ENCODE results near the gene SEZ6. TPM values are rescaled to one million over a fixed set of nuclear protein-coding genes. Genes with fewer than 3 reads are reported as not detected.
A peak's percentile ranks its signal among the peaks of the same experiment; 100 is the strongest.

Gene SEZ6
- total and polyA plus RNA-seq, 2 donors (not counting 1 experiment from before 2014, with no cell fraction given), result not detected

DNA sequence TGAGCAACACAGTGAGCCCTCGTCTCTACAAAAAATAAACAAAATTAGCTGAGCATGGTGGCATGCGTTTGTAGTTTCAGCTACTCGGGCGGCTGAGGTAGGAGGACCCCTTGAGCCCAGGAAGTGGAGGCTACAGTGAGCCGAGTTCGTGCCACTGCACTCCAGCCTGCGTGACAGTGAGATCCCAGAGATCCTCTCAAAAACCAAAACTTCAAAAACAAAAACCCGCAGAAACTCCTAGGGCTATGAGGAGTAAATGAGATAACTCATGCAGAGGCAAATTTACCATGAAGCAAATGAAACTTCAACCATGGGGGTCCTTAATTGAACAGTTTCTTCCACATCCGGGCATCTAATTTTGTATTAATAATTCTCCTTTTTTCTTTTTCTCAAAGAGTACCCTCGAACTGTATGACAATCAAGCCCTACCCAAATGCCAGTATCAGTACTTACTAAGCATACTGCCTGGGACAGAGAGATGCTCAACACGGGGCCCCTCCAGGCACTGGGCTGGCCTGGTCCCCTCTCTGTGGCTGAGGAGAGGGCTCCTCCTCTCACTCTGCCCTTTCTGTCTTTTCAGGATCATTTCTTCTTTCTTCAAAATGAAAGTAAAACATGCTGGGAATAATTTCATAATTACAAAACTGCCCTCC, 36.3 kb upstream of the SEZ6 start:
- TF ChIP-seq CTCF (IDR thresholded peaks at IDR 0.05) (no peak), EZH2 (IDR thresholded peaks at IDR 0.05; ENCODE audit: borderline replicate concordance, insufficient read depth, low read depth, low read length, poor library complexity, severe bottlenecking) (no peak)
- Histone ChIP-seq H4K20me1 (ENCODE audit: control insufficient read depth, insufficient read depth, low read length, poor library complexity, severe bottlenecking) (no peaks in the 10 kb centered on the region), H3K27me3 (replicated peaks in 1 of 4; ENCODE audit: control extremely low read depth in 1 of 4, control insufficient read depth in 3 of 4, insufficient read depth in 4 of 4, low read length in 3 of 4) (peaks cover 0 to 5% (median 1%) of the 10 kb centered on the region in 4 experiments), H2AFZ (ENCODE audit: insufficient read depth, low read depth, low read length, poor library complexity, severe bottlenecking) (no peak overlapping the region), H3K4me3 (ENCODE audit: control extremely low read depth in 1 of 5, extremely low read depth in 1 of 5, insufficient read depth in 1 of 5, low read depth in 2 of 5, low read length in 4 of 5) (no peak overlapping the region), H3K4me1 (ENCODE audit: control insufficient read depth in 2 of 2, insufficient read depth in 2 of 2, low read length in 2 of 2) (peaks cover 14 to 15% of the 10 kb centered on the region in 2 donors), H3K27ac (ENCODE audit: low read length in 2 of 2) (no peak overlapping the region), H3K4me2 (replicated peaks; ENCODE audit: low read depth, low read length, poor library complexity, severe bottlenecking) (peak overlapping the region; percentile 29), H3K9me3 (ENCODE audit: control extremely low read depth in 1 of 3, control insufficient read depth in 2 of 3, insufficient read depth in 1 of 3, low read length in 2 of 3) (peaks cover 0 to 2% (median 0%) of the 10 kb centered on the region in 3 donors), H3K36me3 (replicated peaks in 1 of 2; ENCODE audit: control extremely low read depth in 1 of 2, control insufficient read depth in 1 of 2, extremely low read depth in 1 of 2, insufficient read depth in 2 of 2, low read length in 1 of 2) (no peaks in the 10 kb centered on the region), H3K79me2 (ENCODE audit: control insufficient read depth, insufficient read depth, low read length) (no peaks in the 10 kb centered on the region), H3K9ac (ENCODE audit: low read length) (no peak overlapping the region)
- ChIA-PET POLR2A (no interaction called here), CTCF (no interaction called here)
- DNase-seq (no peak), ATAC-seq (ENCODE audit: low read depth) (no peak)
- Mint-ChIP-seq H3K27me3 (peaks cover 10% of the 10 kb centered on the region), H3K9me3 (ENCODE audit: insufficient read depth) (no peaks in the 10 kb centered on the region), H3K4me3 (no peak overlapping the region), H3K4me1 (peaks cover 16% of the 10 kb centered on the region), H3K27ac (no peak overlapping the region)
- intact Hi-C loops (cut with micrococcal nuclease), result no loop called here
- WGBS (ENCODE audit: insufficient coverage), result 77% methylated on average over 6 of the region's 11 CpGs

DNA sequence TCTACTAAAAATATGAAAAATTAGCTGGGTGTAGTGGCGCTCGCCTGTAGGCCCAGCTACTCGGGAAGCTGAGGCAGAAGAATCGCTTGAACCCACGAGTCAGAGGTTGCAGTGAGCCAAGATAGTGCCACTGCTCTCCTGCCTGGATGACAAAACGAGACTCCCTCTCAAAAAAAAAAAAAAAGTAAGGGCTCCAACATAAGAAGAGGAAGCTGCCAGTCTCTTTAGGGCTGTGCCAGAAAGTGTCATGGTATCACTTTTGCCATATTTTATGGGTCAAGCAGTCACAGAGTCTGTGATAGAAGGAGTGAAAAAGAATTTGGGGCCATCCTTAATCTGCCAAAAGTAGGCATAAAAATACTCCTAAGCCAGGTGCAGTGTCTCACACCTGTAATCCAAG, 35.7 kb upstream of the SEZ6 start:
- peaks cover 16% of the 10 kb centered on the region for H3K4me1 Mint-ChIP-seq
- H4K20me1 ChIP-seq (ENCODE audit: control insufficient read depth, insufficient read depth, low read length, poor library complexity, severe bottlenecking), result no peaks in the 10 kb centered on the region
- peaks cover 0 to 8% (median 3%) of the 10 kb centered on the region in 4 experiments for H3K27me3 ChIP-seq (replicated peaks in 1 of 4; ENCODE audit: control extremely low read depth in 1 of 4, control insufficient read depth in 3 of 4, insufficient read depth in 4 of 4, low read length in 3 of 4)
- TF ChIP-seq CTCF (IDR thresholded peaks at IDR 0.05) (no peak), EZH2 (IDR thresholded peaks at IDR 0.05; ENCODE audit: borderline replicate concordance, insufficient read depth, low read depth, low read length, poor library complexity, severe bottlenecking) (no peak)
- no peaks in the 10 kb centered on the region for H3K79me2 ChIP-seq (ENCODE audit: control insufficient read depth, insufficient read depth, low read length)
- no peak overlapping the region for H3K9ac ChIP-seq (ENCODE audit: low read length)
- no peak overlapping the region for H2AFZ ChIP-seq (ENCODE audit: insufficient read depth, low read depth, low read length, poor library complexity, severe bottlenecking)
- H3K27ac Mint-ChIP-seq, result no peak overlapping the region
- peaks cover 0 to 2% (median 0%) of the 10 kb centered on the region in 3 donors for H3K9me3 ChIP-seq (ENCODE audit: control extremely low read depth in 1 of 3, control insufficient read depth in 2 of 3, insufficient read depth in 1 of 3, low read length in 2 of 3)
- ATAC-seq (ENCODE audit: low read depth) (no peak), DNase-seq (no peak)
- peaks cover 14 to 15% of the 10 kb centered on the region in 2 donors for H3K4me1 ChIP-seq (ENCODE audit: control insufficient read depth in 2 of 2, insufficient read depth in 2 of 2, low read length in 2 of 2)
- H3K4me3 ChIP-seq (ENCODE audit: control extremely low read depth in 1 of 5, extremely low read depth in 1 of 5, insufficient read depth in 1 of 5, low read depth in 2 of 5, low read length in 4 of 5), result no peak overlapping the region
- no peaks in the 10 kb centered on the region for H3K36me3 ChIP-seq (replicated peaks in 1 of 2; ENCODE audit: control extremely low read depth in 1 of 2, control insufficient read depth in 1 of 2, extremely low read depth in 1 of 2, insufficient read depth in 2 of 2, low read length in 1 of 2)
- peaks cover 11% of the 10 kb centered on the region for H3K27me3 Mint-ChIP-seq
- ChIA-PET POLR2A (no interaction called here), CTCF (no interaction called here)
- intact Hi-C loops (cut with micrococcal nuclease), result no loop called here
- WGBS (ENCODE audit: insufficient coverage), result 100% methylated on average over 3 of the region's 6 CpGs
- H3K9me3 Mint-ChIP-seq (ENCODE audit: insufficient read depth), result no peaks in the 10 kb centered on the region
- no peak overlapping the region for H3K4me3 Mint-ChIP-seq
- no peak overlapping the region for H3K27ac ChIP-seq (ENCODE audit: low read length in 2 of 2)
- H3K4me2 ChIP-seq (replicated peaks; ENCODE audit: low read depth, low read length, poor library complexity, severe bottlenecking), result no peak overlapping the region
